Gastrocnemius medialis (tissue), 4 donors: Measurements from ENCODE around the gene ACOX1.
A peak's percentile ranks its signal among the peaks of the same experiment; 100 is the strongest.

Experiments
- POLR2A ChIP-seq, 2 donors: fragments of 450-650 bp; IDR thresholded peaks; one replicate each; pipeline ENCODE4 v1.6.1; 2017; ENCODE audit warnings: antibody characterized with exemption in 2 of 2, mild to moderate bottlenecking in 2 of 2, moderate library complexity in 2 of 2
- TF ChIP-seq, protein P1 (sequence below), 5 experiments: fragments of 450-650 bp in 3 of 5; fragments of 200-600 bp in 2 of 5; sonication (generic) in 2 of 5; IDR thresholded peaks in 4 of 5; conservative IDR thresholded peaks in 1 of 5; 1 replicate in 4 of 5; 2 replicates in 1 of 5; pipeline ENCODE4 v1.5.1; 2016 to 2019; ENCODE audit warnings: antibody characterized with exemption in 5 of 5, mild to moderate bottlenecking in 3 of 5, moderate library complexity in 3 of 5

DNA sequence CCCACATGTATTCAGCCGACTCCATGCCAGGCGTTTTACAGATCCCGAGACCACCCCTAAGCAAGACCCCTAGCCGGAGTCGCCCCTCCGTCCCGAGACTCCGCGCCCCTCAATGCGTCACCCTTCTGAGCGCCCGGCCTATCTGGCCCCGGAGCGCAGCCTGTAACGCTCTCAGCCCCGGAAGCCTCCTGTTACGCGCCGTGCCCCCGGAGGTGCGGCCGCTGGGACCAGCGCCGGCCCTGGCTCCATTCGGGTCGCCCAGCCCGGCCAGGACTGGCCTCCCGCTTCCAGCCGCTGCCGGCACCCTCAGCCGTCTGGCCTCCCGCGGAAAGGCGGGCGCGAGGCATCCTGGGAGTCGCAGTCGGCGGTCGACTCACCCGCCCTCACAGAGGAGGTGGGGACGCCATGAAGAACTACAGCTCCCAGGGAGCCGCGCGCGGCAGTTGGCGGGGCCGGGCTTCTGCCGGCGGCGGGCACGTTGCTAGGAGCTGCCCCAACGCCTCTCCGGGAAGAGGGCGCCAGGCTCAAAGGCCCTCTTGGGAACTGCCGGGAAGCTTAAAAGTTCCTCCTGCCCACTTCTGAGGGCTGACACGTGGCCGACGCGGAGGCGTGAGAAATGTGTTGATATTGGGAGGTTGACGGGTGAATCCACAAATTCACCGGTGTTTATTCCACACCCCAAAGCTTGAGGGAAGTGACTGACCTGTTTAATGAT is 38.1 kb downstream of the ACOX1 start, which contains the start of gene FBF1:
- TF ChIP-seq, protein P1, sequence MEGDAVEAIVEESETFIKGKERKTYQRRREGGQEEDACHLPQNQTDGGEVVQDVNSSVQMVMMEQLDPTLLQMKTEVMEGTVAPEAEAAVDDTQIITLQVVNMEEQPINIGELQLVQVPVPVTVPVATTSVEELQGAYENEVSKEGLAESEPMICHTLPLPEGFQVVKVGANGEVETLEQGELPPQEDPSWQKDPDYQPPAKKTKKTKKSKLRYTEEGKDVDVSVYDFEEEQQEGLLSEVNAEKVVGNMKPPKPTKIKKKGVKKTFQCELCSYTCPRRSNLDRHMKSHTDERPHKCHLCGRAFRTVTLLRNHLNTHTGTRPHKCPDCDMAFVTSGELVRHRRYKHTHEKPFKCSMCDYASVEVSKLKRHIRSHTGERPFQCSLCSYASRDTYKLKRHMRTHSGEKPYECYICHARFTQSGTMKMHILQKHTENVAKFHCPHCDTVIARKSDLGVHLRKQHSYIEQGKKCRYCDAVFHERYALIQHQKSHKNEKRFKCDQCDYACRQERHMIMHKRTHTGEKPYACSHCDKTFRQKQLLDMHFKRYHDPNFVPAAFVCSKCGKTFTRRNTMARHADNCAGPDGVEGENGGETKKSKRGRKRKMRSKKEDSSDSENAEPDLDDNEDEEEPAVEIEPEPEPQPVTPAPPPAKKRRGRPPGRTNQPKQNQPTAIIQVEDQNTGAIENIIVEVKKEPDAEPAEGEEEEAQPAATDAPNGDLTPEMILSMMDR (IDR thresholded peaks at IDR 0.05 in 4 of 5, conservative IDR thresholded peaks at IDR 0.05 in 1 of 5) = peak in 2 of 5 experiments; percentile 15 to 18
- peak; percentile 66 to 68 for TF ChIP-seq POLR2A (IDR thresholded peaks at IDR 0.05)
